K562 (cell line): Measurements from ENCODE around the gene DNASE1L2. TPM values are rescaled to one million over a fixed set of nuclear protein-coding genes. Genes with fewer than 3 reads are reported as not detected.

Source experiments
- ATAC-seq: fragments of 200-7000 bp; cut with Tn5 transposase; 3 replicates; pipeline ENCODE4 v1.9.1; 2020; ENCODE audit warnings: moderate library complexity
- BruUV-seq: library from RNA; stranded (reverse); fragments of 400-500 nt; replicated peaks from 2 replicates; lab custom pipeline; 2021; lab: Mats Ljungman, UMichigan
- CTCF ChIA-PET: fragments of 300-600 bp; formaldehyde crosslinking; extraction: SDS; loops from one replicate; lab custom pipeline; 2021; ENCODE audit warnings: low intra/inter-chr PET ratio; lab: Yijun Ruan, JAX
- POLR2A ChIA-PET: fragments of 300-600, 350-650 bp; sonication (Branson Sonifier 250); formaldehyde crosslinking; extraction: SDS; loops from one replicate; lab custom pipeline; 2021; ENCODE audit warnings: antibody characterized with exemption, inconsistent platforms; lab: Yijun Ruan, JAX
- DNase-seq, 4 experiments: peaks; one replicate each; pipeline versions ENCODE4 v3.0.0 to v3.0.0-alpha.2; 2011 to 2018; ENCODE audit warnings: low spot score in 3 of 4, mixed read lengths in 3 of 4; ENCODE audit errors: extremely low read depth in 1 of 4
- FAIRE-seq: peaks from 2 replicates; lab custom pipeline; 2011; peaks lifted over from hg19 to GRCh38; lab: Jason Lieb, UNC
- H2AFZ ChIP-seq: 2 replicates; pipeline ENCODE4 v1.6.0; 2011; ENCODE audit warnings: low read depth, low read length, control low read depth, inconsistent platforms
- H3K27ac ChIP-seq: fragments of 200-600 bp; 3 replicates; pipeline ENCODE4 v1.8.0; 2011; ENCODE audit warnings: low read depth, mild to moderate bottlenecking, control low read depth, inconsistent platforms, low read length, moderate library complexity, mixed read lengths; ENCODE audit errors: extremely low read depth
- H3K27me3 ChIP-seq, 2 experiments: fragments of 300-600 bp in 1 of 2; 2 replicates in 1 of 2; 3 replicates in 1 of 2; pipeline versions ENCODE4 v1.6.0 to v1.8.0; 2011; ENCODE audit warnings: inconsistent platforms in 2 of 2, low read length in 2 of 2, mild to moderate bottlenecking in 1 of 2, mixed read lengths in 1 of 2, moderate library complexity in 1 of 2; ENCODE audit not compliant: control insufficient read depth in 2 of 2, insufficient read depth in 2 of 2
- H3K36me3 ChIP-seq: fragments of 300-600 bp; 3 replicates; pipeline ENCODE4 v1.8.0; 2011; ENCODE audit warnings: mild to moderate bottlenecking, low read length, inconsistent platforms; ENCODE audit not compliant: control insufficient read depth, insufficient read depth
- H3K4me1 ChIP-seq, 2 experiments: fragments of 200-600 bp in 1 of 2; replicated peaks in 1 of 2; 2 replicates in 1 of 2; 3 replicates in 1 of 2; pipeline versions ENCODE4 v1.5.1 to v1.8.0; 2011; ENCODE audit warnings: inconsistent platforms in 2 of 2, low read length in 2 of 2, mild to moderate bottlenecking in 1 of 2, mixed read lengths in 1 of 2, moderate library complexity in 1 of 2; ENCODE audit not compliant: control insufficient read depth in 2 of 2, insufficient read depth in 2 of 2
- H3K4me2 ChIP-seq: 2 replicates; pipeline ENCODE4 v1.6.1; 2011; ENCODE audit warnings: low read length, control low read depth, inconsistent platforms, mixed read lengths; ENCODE audit not compliant: insufficient read depth
- H3K4me3 ChIP-seq: fragments of 200-600 bp; sonication (generic), shearing (Covaris generic); 2 replicates; pipeline ENCODE4 v1.5.1; 2016; ENCODE audit warnings: control low read depth, inconsistent platforms
- H3K79me2 ChIP-seq: fragments of 200-600 bp; 3 replicates; pipeline ENCODE4 v1.8.0; 2011; ENCODE audit warnings: low read length, inconsistent platforms; ENCODE audit not compliant: control insufficient read depth, insufficient read depth
- H3K9ac ChIP-seq, 2 experiments: 2 replicates each; pipeline versions ENCODE4 v1.6.0 to v1.6.1; 2011; ENCODE audit warnings: low read depth in 2 of 2, low read length in 2 of 2, control low read depth in 1 of 2, inconsistent platforms in 1 of 2, mild to moderate bottlenecking in 1 of 2, mixed read lengths in 1 of 2; ENCODE audit not compliant: insufficient read depth in 1 of 2
- H3K9me1 ChIP-seq: one replicate; pipeline ENCODE4 v1.6.0; 2011; ENCODE audit warnings: inconsistent platforms, mild to moderate bottlenecking, low read length, moderate library complexity; ENCODE audit not compliant: control insufficient read depth, insufficient read depth
- H3K9me3 ChIP-seq: replicated peaks from 2 replicates; pipeline ENCODE4 v1.5.1; 2011; ENCODE audit warnings: low read depth, low read length, inconsistent platforms; ENCODE audit not compliant: control insufficient read depth, insufficient read depth
- H4K20me1 ChIP-seq: replicated peaks from 2 replicates; pipeline ENCODE4 v1.6.1; 2011; ENCODE audit warnings: low read length, inconsistent platforms, mixed read lengths; ENCODE audit not compliant: control insufficient read depth, insufficient read depth
- KAT2B ChIP-seq: IDR thresholded peaks from one replicate; pipeline ENCODE4 v1.6.1; 2012; ENCODE audit warnings: low read depth, mild to moderate bottlenecking, control low read depth, inconsistent platforms, low read length, moderate library complexity
- LEF1 ChIP-seq: fragments of 450-650 bp; IDR thresholded peaks from 2 replicates; pipeline ENCODE4 v1.6.1; 2016; ENCODE audit warnings: mild to moderate bottlenecking
- PRPF4 ChIP-seq: fragments of 200-400 bp; formaldehyde crosslinking; IDR thresholded peaks from one replicate; pipeline ENCODE4 v1.6.1; 2017; ENCODE audit warnings: low read length, low read depth, mild to moderate bottlenecking; ENCODE audit not compliant: insufficient read depth, poor library complexity, severe bottlenecking
- RBFOX2 ChIP-seq: fragments of 200-400 bp; formaldehyde crosslinking; IDR thresholded peaks from 2 replicates; pipeline ENCODE4 v1.6.1; 2017; ENCODE audit warnings: low read depth, mild to moderate bottlenecking, low read length, moderate library complexity
- RFX5 ChIP-seq: IDR thresholded peaks from 2 replicates; pipeline ENCODE4 v1.6.1; 2011; ENCODE audit warnings: low read depth, mild to moderate bottlenecking, improper control_type of control experiment, low read length
- ZEB2 ChIP-seq: fragments of 450-650 bp; IDR thresholded peaks from 2 replicates; pipeline ENCODE4 v1.6.1; 2016
- ZFPM2 ChIP-seq: fragments of 250-450 bp; sonication (Bioruptor Pico); IDR thresholded peaks from 2 replicates; pipeline ENCODE4 v1.5.1; 2022; ENCODE audit warnings: mild to moderate bottlenecking
- ZNF121 ChIP-seq: sonication (generic); formaldehyde crosslinking; conservative IDR thresholded peaks from 2 replicates; pipeline ENCODE4 v1.8.0; 2022; ENCODE audit warnings: missing genetic modification reagents
- WGBS: fragments of 100-300 bp; shearing (Covaris generic); methylation state at CpG from one replicate; pipeline ENCODE4 v1.1.6; 2016; ENCODE audit warnings: low coverage, mixed read lengths; ENCODE audit not compliant: insufficient coverage; ENCODE audit errors: missing lambda C conversion rate; 5-methylcytosine and 5-hydroxymethylcytosine counted together
- in situ Hi-C: fragments of 300-500 bp; cut with MboI; formaldehyde crosslinking; loops from 4 replicates; pipeline ENCODE4 v1.15.0; 2018; ENCODE audit warnings: inconsistent platforms, mixed read lengths
- intact Hi-C: fragments of 100-400 bp; cut with micrococcal nuclease; formaldehyde crosslinking; loops from 2 replicates; pipeline ENCODE4 v1.14.2; 2022
- polyA plus RNA-seq, 8 experiments: library from polyadenylated mRNA; depleted of rRNA in 4 of 8; stranded (reverse) in 5 of 8; unstranded in 3 of 8; fragments of >200 nt; fragmentation: Nextera tagmentation in 2 of 8; fragmentation: Illumina TruSeq in 1 of 8; extraction: Ambion mirVana in 2 of 8; extraction: Trizol in 1 of 8; gene quantifications; 2 replicates each; pipeline versions ENCODE4 v1.2.1 to v1.2.3, GENCODE V29; 2011 to 2014; ENCODE audit warnings: inconsistent platforms in 1 of 8, missing spikeins in 1 of 8
- total RNA-seq, 7 experiments: library from RNA; depleted of rRNA in 6 of 7; stranded (reverse); fragments of >200 nt in 6 of 7; fragmentation: Illumina TruSeq in 2 of 7; extraction: Trizol in 2 of 7; gene quantifications; 2 replicates each; pipeline versions ENCODE4 v1.2.1 to v1.2.3, GENCODE V29; 2011 to 2021; ENCODE audit warnings: low replicate concordance in 1 of 7
- TF ChIP-seq, protein P1 (sequence below): fragments of 250-450 bp; sonication (Bioruptor Pico); IDR thresholded peaks from 2 replicates; pipeline ENCODE4 v1.8.0; 2022; ENCODE audit warnings: moderate library complexity, mild to moderate bottlenecking, inconsistent platforms
- TF ChIP-seq, protein P2 (sequence below): fragments of 450-650 bp; IDR thresholded peaks from 2 replicates; pipeline ENCODE4 v1.6.1; 2016; ENCODE audit warnings: missing biosample characterization, missing genetic modification characterization

The DNASE1L2 gene
- total and polyA plus RNA-seq, 9 of the 15 experiments (the other 6 are each of a cell fraction or from before 2014, with no cell fraction given), result 0.08 to 2.7 (median 1.7) TPM; not detected in 1

DNA sequence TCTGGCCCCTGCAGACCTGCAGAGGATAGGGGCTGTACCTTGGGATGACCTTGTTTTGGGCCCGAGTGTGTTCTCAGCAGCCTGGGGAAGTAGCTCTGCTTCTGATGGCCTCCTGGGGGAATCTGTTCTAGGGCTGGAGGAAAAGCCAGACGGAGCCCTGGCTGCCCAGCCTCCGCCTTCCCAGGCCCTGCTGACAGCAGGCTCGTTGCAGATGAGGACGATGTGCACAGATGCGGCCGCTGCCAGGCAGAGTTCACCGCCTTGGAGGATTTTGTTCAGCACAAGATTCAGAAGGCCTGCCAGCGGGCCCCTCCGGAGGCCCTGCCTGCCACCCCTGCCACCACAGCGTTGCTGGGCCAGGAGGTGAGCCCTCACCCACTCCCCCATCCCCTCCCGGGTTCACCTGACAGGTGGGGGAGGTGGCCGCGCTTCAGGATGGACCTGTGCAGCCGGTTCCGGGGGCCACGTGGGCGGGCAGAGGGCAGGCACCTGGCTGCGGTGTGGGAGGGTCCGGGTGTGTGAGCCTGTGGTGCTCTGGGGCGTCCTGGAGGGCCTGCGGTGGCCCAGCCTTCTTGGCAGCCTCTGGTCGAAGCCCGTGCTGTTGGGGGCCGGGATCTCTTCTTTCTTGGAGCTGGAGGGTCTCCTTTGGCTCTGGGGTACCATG, 8.0 kb upstream of the DNASE1L2 start:
- peaks cover 81% of the 10 kb centered on the region; the same call in 1 of the 3 replicates for H3K36me3 ChIP-seq
- ATAC-seq, result no peak
- no peak for FAIRE-seq
- DNase-seq, result no peak
- H4K20me1 ChIP-seq, result peaks cover 11% of the 10 kb centered on the region
- no peaks in the 10 kb centered on the region for H3K9me3 ChIP-seq
- no peaks in the 10 kb centered on the region for H3K9me1 ChIP-seq
- ChIA-PET POLR2A (interaction anchor here (1.4 to 3.5 kb wide), 2 partner anchors 13 to 19 kb away, joined by 3 to 12 read pairs; partner anchors contain the start of gene PGP), CTCF (no interaction called here)
- peak overlapping the region in 1 of 2 experiments; percentile 40; a peak in 1 of 4 replicates for H3K9ac ChIP-seq
- TF ChIP-seq, protein P1, sequence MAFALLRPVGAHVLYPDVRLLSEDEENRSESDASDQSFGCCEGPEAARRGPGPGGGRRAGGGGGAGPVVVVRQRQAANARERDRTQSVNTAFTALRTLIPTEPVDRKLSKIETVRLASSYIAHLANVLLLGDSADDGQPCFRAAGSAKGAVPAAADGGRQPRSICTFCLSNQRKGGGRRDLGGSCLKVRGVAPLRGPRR, result no peak
- TF ChIP-seq RBFOX2, result peak; percentile 56
- H3K4me3 ChIP-seq, result no peak overlapping the region
- peaks cover 6 to 61% of the 10 kb centered on the region in 2 experiments; a peak in 3 of 5 replicates for H3K4me1 ChIP-seq
- 89% methylated on average over 17 of the region's 25 CpGs for WGBS
- BruUV-seq, result no TSS peak
- peaks cover 53% of the 10 kb centered on the region for H3K79me2 ChIP-seq
- H3K27me3 ChIP-seq, result no peaks in the 10 kb centered on the region
- in situ Hi-C loops (no loop called here), intact Hi-C loops (no loop called here)
- H2AFZ ChIP-seq, result no peak overlapping the region
- no peak overlapping the region for H3K4me2 ChIP-seq
- H3K27ac ChIP-seq, result no peak overlapping the region

DNA sequence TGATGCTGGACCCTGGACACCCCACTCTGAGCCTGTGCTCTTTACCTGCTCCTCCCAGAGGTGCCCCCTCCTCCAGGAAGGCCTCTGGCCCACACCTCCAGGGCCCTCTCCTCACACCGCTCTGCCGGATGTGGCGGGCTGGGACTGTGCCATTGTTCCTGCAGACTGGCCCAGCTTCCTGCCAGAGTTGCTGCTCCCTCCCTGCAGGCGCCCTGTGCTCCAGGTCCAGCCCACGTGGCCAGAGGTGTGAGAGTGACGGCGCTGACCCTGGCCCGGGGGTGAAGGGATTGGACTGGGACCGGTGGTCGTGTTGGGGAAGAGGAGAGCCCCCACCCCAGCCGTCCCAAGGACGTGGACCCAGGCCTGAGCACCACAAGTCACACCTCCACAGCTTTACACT, 7.2 kb upstream of the DNASE1L2 start:
- peaks cover 6 to 62% of the 10 kb centered on the region in 2 experiments; a peak in 3 of 5 replicates for H3K4me1 ChIP-seq
- TF ChIP-seq PRPF4 (no peak), ZEB2 (no peak), ZNF121 (CRISPR knock-in tag) (no peak), RFX5 (no peak), LEF1 (no peak), ZFPM2 (no peak), KAT2B (no peak)
- TF ChIP-seq, protein P2, sequence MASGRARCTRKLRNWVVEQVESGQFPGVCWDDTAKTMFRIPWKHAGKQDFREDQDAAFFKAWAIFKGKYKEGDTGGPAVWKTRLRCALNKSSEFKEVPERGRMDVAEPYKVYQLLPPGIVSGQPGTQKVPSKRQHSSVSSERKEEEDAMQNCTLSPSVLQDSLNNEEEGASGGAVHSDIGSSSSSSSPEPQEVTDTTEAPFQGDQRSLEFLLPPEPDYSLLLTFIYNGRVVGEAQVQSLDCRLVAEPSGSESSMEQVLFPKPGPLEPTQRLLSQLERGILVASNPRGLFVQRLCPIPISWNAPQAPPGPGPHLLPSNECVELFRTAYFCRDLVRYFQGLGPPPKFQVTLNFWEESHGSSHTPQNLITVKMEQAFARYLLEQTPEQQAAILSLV (tag), result no peak
- TF ChIP-seq, all 486 proteins: peak for 0
- Histone ChIP-seq H3K36me3 (peaks cover 89% of the 10 kb centered on the region; the same call in 2 of the 3 replicates), H2AFZ (no peak overlapping the region), H3K27me3 (no peaks in the 10 kb centered on the region), H4K20me1 (peaks cover 11% of the 10 kb centered on the region), H3K9me3 (no peaks in the 10 kb centered on the region), H3K4me3 (no peak overlapping the region), H3K9ac (peak overlapping the region in 1 of 2 experiments; percentile 45; a peak in 2 of 4 replicates), H3K9me1 (no peaks in the 10 kb centered on the region), H3K27ac (no peak overlapping the region), H3K4me2 (no peak overlapping the region), H3K79me2 (peaks cover 45% of the 10 kb centered on the region)
- CTCF ChIA-PET, result no interaction called here
- FAIRE-seq (no peak), ATAC-seq (no peak), DNase-seq (no peak)
- BruUV-seq, result no TSS peak
- intact Hi-C loops, result no loop called here
- POLR2A ChIA-PET, result interaction anchor here (1.4 to 3.5 kb wide), 2 partner anchors 14 to 22 kb away, joined by 3 to 12 read pairs; partner anchors contain the start of genes ECI1 and PGP
- in situ Hi-C loops, result no loop called here
- WGBS, result 95% methylated on average over 12 of the region's 12 CpGs
